ENCODE measurements around the gene ZNF394.
A peak's percentile ranks its signal among the peaks of the same experiment; 100 is the strongest.

The ZNF394 gene

DNA sequence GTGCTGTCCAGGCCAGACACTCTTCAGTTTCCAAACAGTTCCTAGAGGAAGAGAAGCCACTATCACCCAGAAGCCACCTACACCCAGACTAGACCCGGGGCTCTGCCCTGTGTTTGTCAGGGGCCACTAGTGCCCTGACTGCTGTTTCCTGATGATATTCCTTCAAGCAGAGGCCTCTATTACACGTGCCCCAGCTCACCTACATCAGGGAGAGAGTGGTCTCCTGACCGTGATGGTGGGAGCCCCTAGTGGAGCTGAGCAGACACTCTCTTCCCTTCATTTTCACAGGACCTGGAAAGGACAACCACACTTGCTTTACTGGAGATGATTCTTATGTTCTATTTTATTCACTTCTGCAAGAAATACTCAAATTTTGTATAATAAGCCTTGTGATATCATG, 9.2 kb downstream of the ZNF394 start:
- no peak for DNase-seq

DNA sequence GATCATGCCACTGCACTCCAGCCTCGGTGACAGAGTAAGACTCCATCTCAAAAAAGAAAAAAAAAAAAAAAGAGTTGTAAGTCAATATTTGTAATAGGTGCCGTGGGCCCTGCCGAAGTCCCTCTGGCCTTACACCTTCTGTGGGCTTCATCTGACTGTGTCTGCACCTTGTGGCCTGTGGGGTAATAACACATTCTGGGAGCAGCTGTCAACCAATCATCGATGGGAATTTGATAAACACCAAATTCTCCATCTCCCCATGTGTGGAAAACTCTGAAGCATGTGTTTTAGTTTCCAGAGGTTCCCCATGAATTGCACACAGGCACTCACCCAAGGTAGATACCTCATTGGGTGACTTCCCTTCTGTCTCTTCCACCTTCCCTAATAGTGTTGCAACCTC, 10.8 kb downstream of the ZNF394 start:
- no peak for DNase-seq

DNA sequence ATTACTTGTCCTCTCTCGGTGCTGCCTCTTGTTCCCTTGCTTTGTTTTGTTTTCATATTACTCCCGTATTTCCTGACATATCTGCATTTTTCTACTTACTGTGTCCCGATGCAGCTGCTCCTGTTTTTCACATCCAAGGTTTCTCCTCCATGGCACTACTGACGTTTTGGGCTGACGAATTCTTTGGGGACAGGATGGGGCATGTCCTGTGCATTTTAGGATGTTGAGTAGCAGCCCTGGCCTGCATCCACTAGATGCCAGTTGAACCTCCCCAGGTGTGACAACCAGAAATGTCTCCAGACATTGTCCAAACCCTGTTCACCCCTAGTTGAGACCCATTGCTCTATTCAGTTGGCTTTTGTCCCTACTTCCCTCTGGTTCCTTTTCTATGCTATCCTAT, 15.0 kb downstream of the ZNF394 start:
- no peak for DNase-seq

DNA sequence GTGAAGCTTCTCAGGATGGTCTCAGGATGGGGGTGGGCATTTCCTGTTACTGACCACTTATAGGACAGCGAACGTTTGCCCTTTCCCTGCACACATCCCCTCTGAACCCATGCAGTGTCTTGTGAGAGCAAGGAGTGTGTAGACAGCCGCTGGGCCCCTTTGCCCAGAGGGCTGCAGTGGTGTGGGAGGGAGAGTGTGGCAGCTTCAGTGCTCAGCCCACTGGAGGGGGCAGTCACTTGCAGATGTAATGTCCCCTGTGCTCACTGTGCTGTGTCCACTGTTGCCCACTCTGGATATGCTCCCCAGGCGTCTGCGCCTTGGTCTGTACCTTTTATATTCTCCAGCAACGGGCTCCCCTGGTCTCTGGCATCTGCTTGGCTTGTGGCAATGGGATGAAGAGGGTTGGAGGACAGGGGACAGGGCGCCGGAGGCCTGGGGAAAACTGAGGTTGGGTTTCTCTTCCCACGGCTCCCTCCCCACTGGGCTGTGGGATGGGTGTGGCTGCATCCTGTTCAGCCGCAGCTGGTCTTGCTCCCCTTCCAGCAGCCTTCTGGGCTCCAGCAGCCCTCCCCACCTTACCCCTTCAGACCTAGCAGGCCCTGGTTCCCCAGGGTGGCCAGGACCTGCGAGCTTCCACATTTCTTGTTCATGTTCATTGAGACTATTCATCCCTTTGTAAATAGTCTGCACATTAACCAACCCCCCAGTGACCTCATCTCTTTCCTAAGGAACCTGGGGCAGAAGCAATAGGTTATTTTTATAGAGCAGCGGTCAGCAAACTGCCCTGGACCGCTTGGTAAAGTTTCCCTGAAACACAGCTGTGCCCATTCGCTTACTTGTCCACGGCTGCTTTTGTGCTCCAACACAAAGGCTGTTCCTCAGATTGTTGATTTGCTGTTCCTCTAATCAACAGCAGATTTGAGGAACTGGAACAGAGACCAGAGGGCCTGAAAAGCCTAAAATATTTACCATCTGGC, 21.3 kb downstream of the ZNF394 start:
- no peak for DNase-seq

DNA sequence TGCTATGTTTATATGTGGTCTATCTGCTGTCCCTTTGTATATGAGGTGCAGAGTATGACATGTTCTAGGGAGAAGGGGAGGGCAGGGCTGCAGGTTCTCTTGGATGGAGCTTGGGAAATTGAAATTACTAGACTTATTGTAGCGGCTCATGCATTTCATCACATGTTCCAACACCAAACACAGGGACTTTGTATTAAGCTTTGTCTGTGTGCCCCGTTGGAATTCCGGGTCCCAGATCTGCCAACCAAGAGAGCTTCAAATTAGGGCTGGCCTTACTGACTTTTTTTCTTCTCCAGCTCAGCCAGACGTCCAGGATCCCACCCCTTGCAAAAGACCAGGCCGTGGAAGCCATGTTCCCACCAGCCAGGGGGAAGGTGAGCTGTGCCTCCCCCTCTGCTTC, 24.0 kb downstream of the ZNF394 start:
- no peak for DNase-seq

DNA sequence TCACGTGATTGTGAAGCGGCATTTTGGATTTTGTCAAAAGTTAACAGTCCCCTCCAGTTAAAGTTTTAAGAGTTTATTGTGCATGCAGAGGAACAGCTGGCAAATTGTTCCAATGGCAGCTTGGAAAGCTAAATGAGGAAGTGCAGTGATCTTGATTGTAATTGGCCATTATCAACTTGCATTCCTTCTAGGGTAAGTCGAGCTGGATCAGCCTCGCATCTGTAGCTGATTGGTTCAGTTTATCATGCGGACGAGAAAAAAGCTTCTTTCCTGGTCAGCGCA, 26.8 kb downstream of the ZNF394 start:
- DNase-seq, result no peak

DNA sequence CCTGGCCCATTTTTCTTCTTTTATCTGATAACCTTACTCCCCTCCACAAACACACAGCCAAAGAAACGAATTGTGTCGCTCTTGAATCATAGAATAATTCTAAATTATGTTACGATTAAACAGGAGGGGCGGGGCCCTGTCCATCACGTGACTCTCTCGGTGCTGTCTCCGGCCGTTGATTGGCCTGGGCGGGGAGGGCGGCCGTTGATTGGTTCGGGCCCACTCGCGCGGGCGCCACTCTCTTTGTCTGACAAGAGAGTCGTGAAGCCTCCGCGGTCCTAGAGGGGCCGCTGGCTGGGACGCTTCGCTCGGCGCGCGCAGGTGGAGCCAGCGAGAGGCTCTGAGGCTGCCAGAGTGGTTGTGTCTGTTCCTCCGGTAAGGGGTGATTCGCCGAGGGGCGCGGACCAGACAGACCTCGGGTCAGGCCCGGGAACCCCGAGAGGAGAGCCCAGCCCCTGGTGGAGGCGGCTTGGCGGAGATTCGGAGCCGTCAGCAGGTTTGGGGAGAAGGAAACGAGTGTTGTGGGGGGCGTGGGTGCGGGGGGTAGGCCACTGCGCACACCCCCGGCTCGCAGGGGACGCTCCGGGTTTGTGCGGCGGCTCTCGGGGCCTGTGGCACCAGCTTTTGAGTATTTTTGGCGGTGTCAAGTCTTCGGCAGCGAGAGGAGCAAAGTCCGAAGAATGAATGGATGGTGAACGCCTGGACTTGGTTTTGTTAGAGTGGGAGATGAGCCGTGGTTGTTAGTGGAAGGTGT, 27.3 kb downstream of the ZNF394 start, which contains the start of gene ZNF789:
Gene ZNF789, plus strand, starts transcription at position 330 of the 754 bp plus-strand sequence. CDS start 3,567 bp downstream, outside the sequence.
- peak; percentile 84 for DNase-seq

DNA sequence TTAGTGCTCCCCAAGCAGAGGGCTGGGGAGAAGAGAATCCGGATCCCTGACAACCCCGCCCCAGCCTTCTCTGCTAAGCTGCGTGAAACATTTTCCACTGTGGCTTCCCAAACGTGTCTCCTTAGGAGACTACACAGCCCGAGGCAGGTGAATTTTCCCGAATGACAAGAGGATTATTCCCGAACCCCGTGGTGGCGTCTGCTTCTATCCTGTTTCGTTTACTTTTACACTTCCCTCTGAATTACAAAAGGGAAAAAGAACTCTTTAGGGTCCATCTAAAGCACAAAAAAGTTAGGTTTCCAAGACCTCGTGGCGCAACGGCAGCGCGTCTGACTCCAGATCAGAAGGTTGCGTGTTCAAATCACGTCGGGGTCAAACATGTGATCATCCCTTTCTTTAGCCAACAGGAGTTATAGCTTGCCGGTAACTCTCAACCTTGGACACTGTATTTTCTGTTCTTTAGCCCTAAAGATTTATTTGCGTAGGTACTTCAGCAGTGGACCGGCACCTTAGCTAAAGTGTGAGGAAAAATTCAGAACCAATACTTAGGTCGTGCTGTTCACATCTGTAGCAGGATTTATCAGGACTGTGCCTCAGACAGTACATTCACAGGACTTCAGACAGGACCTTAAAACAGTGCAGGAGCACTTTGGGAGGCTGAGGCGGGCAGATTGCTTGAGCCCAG, 30.6 kb downstream of the ZNF394 start:
- DNase-seq, result no peak

DNA sequence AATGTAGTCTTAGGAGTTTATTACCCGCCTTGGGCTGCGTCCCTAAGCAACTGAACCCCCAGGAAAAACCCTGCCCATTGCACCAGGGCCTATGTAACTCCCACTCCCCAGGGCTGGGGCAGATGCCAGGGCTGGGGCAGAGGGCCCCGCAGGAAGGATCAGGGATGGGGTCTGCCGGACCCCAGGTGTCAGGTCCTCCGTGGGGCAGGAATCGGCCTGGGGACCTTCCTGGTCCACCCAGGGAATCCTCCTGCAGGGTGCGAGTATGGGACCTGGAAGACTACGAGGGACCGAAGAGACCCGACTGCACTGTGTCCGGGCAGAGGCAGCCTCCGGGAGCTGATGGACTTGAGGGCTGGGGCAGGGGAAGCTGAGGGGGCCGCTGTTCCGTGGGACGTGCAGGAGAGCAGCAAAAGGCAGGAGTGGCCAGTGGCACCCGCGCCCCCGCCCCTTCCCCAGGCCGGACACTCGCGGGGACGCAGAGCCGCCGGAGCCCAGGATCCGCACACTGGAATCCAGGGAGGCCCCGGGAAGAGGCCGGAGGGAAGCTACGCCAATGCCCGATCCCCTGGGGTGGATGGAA, 31.7 kb downstream of the ZNF394 start:
- no peak for DNase-seq

DNA sequence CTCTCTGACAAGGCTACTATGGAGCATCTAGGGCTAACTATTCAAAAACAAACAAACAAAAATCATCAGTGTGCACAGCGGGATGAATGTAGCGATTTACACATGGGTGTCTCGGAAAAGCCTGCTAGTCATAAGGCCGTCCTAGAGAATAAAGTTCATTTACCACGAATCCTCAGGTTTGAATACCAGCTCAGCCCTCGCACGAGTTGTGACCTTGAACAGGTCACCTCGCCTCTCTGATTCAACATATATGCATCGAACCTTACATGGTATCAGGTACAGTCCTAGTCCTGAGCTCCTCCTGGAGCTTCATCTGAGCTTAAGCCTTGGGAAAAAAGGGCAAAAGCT, 34.7 kb downstream of the ZNF394 start:
- no peak for DNase-seq

DNA sequence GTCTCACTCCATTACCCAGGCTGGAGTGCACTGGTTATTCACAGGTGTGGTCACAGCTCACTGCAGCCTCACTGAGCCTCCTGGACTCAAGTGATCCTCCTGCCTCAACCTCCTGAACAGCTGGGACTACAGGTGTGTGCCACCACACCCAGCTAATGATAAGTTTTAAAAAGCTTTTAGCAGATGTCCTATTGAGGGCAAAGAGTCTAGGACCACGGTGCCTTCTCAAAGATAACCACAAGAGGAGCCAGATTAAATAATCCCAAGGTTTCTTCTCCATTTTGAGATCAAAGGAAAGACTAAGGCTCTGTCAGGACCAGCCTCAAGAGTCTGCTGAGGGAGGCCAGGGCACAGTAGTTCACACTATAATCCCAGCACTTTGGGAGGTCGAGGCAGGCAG, 38.9 kb downstream of the ZNF394 start:
- no peak for DNase-seq

DNA sequence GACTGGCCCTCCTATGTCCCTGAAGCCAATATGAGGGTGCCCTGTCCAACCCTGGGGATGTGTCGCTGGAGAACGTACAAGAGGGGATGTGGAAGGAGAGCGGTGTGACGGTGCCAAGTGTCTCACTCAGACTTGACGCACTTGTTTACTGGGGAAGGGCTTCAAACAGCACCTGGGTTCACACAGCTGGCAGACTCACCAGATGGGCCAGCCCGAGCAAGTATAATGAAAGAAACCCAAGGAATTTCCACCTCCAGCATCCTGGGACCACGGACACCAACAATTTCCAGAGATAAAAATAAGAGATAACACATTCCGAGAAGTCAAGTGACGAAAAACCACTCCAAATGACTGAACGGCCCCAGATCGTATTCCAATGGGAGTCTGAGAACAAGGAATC, 39.4 kb downstream of the ZNF394 start:
- DNase-seq, result no peak

DNA sequence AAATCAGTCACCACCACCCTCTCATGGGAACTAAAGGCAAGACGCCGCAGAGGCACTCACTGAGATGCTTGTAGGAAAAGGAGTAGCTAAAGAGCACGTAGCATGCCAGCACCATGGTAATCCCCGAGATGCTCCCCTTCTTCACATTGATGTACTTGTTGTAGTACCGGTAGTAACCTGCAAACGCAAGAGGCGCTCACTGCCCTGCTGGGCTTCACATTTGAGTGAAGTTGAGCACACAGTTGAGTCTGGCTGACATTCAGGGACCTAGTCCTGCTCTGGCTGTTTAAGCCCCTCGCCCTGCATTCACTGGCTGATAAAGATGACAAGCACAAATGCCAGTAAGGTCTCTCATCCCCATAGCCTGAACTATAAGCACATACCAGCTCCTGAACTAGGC, 41.0 kb downstream of the ZNF394 start:
- DNase-seq, result no peak

DNA sequence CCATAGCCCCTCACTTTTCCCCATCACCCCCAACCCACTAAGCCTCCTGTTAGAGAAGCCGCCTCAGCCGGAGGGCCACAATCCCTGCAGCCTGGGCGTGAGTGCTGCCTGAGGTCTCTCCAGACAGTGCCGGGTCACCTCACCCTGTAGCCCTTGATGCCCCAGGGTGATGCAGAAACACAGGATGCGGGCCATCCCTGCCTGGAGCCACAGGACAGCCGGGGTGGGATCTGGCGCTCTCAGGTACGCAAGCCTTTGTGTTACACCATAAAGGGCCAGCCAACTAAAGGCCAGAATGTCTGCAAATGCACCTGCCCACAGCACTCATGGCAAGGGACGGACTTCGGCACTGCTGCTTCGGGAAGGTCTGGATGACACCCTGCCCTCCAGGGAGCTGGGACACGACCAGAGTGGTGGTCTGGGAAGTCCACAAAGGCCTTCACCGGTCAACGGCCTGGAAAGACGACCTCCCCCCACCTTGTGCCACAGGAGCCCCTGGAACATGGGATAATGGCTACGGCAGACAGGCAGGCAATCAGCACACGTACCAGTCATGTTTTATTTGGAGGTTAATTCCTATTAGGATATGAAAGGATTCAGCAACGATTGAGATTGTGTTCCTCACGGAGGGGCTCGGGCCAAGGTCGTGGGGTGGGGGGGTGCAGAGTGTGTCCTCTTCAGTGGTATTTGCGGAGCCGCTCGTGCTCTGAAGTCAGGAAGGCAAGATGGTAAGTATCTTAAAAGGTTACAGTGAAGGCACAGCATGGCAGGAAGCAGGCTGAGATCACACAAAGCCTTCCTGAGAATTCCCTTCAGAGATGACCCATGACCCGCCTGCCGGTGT, 42.2 kb downstream of the ZNF394 start:
- DNase-seq, result no peak

DNA sequence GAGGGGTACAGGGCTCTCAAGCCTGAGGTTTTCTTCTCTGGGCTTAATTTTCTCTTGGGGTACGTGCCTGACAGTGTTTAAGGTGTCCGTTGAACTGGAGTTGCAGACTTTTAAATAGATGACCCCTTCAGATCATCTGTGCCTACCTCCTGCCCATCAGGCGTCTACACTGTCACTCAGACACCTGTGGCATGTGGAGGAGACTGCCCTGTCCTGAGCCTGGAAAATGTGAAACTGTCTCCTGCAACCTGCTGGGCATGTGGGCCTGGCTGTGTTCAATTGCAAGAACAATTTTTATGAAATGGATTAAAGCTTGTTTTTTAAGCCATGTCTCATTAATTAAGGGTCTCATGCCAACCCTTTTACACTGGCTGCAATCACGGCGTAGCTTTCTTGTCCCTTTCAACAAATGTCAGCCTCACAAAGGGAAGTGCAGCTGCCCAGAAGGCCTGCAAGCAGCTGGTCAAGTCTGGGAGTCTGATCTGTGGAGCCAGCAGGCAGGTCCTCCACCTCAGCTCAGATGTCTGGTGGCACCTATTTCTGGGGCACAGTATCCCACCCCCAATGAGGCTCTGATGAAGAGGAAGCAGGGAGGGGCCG, 42.9 kb downstream of the ZNF394 start:
- DNase-seq, result no peak

DNA sequence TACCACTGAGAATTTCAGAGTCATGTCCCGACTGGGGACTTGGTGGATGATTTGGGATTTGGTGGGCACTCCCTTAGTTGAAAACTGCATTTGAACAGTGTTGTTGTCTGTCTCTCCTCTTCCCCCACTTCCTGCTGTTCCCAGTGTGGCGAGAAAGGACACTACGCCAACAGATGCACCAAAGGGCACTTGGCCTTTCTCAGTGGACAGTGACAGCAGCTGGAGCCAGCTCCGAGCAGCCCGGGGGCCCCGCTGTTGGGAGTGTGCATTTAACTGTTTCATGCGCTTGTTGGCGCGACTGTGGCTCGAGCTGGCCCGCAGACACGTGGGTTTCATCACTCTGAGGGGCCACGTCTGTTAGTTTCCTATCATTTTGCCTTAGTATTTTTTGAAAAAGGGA, 43.8 kb downstream of the ZNF394 start:
- DNase-seq, result no peak

DNA sequence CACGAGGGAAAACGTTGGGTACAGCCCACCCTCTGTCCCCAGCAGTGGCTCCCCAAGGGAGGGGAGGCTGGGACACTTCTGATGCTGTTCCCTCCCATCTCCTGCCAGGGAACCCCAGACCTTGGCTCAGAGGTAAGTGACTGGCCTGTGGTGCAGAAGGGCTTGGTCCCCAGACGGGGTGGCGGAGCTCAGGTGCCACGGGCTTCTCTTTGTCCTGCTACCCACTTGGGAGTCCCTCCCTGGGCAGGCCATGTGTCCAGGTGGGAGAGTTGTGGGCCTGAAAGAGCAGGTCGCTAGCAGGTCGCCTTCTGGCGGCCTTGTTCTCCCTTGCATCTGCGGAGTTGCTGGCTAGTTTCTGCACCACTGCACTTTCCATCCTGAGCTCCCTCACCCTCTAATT, 44.2 kb downstream of the ZNF394 start:
- DNase-seq, result no peak

DNA sequence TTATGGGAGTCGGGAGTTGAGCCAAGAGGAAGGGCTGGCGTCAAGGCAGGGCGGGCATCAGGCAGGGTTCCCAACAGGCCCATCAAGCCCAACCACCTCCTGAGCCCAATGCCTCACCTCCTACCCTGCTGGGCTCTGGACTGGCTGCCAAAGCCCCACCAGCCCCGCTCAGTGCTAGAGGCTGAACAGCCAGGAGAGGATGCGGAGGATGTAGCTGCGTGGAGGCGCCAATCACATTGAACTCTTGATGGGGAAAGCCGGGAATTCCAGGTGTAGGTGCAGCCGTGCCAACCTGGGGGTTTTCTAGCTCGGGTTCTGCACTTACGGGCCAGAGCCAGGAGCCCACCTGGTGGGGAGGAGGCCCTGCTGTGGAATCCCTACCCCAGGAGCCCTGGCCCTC, 47.0 kb downstream of the ZNF394 start:
- DNase-seq, result no peak

DNA sequence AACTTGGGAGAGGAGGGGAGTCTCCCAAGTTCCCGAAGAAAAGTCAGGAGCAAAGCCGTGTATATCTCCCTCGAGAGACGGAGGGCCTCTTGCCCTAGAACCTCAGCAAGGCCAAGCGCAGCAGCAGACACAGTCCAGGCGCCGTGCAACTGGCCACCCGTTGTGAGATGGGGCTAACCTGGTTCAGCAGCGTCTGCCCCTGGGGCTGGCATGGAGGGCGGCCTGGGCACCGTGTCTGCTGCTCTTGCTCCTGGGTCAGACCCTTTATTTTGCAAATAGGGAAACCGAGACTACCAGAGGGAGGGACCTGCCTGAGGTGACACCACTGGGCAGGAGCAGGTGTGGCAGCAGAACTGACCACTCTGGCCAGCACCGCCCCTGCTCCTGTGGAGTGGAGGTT, 47.5 kb downstream of the ZNF394 start:
- no peak for DNase-seq

DNA sequence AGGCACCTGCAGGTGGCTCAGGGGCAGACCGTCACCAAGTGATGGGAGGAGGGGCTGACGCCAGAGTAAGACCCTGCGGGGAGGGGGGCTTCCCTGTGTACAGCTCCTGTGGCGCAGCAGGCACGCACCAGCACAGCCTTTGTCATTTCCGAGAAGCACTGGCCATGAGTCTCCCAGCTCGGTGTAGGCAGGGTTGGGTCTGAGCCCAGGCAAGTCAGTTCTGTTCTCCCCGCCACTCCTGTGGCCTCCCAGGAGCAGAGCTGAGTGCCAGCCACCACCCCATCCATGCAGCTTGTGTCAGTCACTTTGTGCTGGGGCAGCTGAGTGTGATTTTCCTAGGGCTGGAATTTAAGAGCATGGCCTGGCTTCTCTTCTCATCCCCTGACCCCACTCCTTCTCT, 48.1 kb downstream of the ZNF394 start:
- DNase-seq, result no peak

DNA sequence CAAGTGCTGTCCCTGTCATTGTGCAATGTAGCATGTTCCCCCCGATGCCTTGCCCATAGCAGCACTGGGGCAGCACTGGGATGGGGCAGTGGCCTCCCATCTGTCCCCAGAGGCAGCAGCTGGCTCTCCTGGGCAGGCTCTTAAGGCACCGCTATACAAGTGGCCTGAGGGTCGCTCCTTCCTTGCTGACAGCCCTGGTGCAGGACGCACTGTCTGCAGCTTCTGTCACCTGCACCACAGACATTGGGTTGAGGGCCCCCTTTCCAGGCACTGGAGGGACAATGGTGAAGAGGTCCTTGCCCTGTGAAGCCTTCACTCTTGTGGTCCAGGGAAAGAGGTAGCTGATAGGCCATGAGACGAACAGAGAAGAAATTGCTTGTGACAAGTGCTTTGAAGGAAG, 50.8 kb downstream of the ZNF394 start:
- DNase-seq, result no peak

DNA sequence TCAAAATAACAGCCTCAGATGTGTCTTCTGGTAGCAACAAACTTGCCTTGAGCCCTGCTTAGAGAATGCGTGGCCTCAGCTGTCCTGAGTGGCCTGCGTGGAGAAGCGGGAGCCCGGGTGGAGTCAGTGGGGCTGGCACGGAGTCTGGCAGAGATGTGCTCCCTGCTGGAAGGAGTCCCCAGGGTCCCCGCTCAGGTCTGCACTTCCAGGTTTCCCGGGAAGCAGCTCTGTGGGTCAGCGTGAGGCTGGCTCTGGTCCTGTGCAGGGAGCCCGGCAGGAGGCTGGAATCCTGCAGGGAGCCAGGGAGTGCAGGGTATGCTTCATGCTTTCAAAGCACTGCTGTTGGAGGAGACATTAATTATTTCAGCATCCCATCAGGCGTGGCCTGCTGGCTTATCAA, 51.2 kb downstream of the ZNF394 start:
- no peak for DNase-seq
